ENCODE data around the gene AOPEP.

The AOPEP gene

DNA sequence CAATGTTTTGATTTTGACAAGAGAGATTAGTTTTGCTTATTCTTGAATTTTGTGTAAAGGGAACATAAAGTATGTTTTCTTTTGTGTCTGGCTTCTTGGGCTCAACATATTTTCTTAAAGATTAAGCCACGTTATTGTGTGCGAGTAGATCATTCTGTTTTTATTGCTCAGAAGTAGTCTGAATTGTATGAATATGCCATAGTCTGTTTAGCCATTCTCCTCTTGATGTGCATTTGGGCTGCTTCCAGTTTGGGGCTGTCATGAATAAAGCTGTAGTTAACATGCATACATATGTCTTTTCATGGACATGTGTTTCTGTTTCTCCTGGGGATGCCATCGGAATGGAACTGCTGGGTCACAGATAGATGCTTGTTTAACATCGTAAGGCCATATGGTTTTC is 392.1 kb downstream of the AOPEP start:
- DNase-seq (ENCODE audit: low read depth): no peak

DNA sequence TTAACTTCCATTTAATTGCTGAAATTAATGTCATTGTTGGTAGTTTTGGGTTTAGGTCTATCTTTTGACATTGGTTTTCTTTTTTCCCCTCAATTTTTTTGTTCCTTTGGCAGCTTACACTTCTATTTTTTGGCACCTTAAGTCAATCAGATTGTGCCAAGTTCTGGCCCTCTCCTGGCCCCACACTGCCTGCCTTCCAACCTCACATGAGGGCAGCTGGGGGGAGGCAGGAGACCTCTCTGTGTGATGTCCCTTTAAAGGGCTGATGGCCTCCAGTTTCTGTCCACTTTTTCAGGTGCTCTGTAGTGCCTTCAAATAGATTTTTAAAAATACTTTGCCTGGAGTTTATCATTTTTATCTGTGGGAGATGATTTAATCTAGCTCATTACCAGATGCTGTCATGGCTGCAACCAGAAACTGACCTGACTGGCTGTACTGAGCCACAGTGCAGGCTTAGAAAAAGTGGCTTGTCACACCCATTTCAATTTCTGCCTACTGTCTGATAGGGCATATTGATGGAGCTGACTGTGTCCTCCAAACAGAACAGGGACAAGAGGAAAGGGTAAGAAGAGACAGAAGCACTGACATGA is 394.4 kb downstream of the AOPEP start:
- no peak for DNase-seq (ENCODE audit: low read depth)

DNA sequence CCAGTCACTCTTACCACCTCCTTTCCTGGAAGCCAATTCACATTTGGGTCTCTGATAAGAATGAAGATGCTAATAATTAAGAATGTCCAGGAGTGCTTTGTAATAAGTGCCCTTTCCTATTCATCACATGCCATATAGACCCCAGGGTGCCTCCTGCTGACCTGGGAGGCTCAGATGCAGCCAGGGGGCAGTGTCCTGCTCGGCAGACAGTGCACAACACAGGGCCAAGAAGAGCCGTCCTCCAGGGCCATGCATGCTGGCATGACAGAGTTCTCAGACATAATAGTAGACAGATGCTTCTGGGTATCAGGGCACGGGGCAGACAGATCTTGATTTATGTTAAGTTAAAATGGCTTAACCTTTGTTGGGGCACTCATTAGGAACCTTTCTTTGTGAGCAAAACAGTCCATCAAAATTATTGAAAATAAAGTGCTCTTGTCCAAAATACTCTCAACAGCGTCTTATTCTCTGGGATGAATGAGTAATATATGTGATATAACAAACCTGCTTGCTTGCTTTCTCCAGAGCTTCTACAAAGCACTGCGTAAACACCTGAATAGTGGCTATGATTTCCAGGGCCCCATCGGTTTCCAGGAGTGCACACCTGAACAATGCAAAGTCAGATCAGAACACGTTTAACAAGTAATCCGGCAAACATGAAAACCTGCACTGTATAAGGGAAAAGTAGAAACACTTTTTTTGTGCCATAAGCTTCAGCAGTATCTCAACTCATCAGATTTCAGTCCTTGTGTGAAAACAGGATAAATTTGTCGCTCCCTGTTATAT is 398.3 kb downstream of the AOPEP start:
- DNase-seq (ENCODE audit: low read depth): no peak

DNA sequence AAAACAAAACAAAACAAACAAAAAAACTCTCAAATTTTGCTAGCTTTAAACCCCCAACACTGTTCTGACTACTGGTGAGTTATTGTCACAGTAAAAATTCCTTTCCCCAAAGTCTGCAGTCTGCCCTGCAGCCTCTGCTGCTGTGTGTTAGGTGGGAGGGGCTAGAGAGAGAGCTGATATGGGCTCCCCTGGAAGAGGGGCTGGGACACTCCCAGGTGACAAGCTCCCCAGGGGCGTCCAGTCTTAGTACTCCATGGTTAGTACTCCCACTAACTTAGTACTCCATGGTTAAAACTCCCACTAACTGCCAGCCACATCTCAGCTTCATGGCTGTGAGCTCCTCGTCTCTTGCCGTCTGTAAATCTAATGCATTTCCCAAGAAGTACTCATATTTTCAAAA is 399.2 kb downstream of the AOPEP start:
- DNase-seq (ENCODE audit: low read depth): no peak

DNA sequence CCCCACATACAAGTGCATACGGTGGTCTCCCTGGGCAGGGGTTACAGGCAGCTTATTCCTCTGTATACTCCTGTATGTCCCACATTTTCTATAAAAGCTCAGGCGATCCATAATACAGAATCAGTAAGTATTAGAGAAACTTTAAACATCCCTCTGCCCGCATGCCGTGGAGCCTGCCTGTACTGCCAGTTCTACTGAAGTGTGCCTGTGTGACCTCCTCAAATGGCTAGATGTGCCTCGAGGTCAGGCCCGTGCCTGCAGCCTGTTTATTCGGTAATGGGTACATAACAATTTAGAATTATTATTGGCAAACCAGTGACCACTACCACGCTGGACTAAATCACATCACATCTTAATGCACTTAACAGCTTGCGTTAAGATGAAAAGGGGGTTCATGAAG is 400.2 kb downstream of the AOPEP start:
- DNase-seq (ENCODE audit: low read depth): no peak

DNA sequence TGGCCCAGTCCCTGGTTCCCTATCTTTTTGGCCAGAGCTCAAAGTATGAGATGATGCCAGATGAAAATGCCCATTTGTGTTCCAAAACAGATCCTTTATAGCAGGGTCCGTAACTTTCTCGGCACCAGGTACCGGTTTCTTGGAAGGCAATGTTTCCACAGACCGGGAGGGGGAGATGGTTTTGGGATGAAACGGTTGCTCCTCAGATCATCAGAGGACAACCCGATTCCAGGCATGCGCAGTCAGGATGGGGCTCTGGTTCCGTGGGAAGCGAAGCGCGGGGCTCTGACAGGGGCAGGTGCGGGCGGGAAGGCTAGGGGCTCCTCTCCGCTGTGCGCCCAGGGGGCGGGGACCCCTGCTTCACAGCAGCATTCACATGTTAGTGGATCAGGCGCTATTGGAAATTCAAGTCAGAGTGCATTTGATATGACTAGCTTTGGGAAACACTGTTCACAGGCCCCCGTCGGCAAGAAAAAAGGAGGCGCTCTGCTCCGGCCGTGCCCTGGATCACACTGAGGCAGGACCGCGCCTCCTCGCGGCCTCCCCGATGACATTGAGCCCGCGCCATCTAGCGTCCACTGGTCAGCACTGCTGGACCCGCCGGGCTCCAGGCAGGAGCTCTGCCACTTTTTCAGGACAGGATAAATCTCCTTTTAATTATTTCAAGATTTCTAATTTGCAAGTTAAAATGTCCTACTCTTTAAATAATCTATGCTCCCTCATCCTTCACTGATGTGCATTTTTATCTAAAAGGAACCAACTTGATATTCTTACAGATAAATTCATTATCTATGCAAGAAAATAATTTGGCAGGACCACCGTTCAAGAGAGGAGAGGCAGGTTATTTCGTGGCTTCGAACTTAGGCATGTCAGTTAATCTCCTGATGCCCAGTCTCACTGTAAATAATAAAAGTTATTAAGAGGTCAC is 401.0 kb downstream of the AOPEP start:
- peak; percentile 37 for DNase-seq (ENCODE audit: low read depth)

DNA sequence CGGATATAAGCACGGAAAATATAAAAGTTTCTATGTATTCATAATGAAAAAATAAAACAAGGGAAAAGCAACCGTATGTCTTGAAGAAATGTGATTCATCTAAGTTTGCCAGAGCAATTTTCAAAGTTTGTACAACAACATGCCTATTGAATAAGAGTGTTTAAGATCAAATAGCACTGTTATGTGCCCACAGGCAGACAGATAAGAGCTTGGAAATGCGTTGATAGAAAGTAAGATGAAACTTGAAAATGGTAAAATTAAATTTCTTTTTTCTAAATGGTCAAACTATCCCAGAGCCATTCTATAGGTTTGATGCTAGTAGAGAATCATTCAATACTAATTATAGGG is 401.7 kb downstream of the AOPEP start:
- no peak for DNase-seq (ENCODE audit: low read depth)

DNA sequence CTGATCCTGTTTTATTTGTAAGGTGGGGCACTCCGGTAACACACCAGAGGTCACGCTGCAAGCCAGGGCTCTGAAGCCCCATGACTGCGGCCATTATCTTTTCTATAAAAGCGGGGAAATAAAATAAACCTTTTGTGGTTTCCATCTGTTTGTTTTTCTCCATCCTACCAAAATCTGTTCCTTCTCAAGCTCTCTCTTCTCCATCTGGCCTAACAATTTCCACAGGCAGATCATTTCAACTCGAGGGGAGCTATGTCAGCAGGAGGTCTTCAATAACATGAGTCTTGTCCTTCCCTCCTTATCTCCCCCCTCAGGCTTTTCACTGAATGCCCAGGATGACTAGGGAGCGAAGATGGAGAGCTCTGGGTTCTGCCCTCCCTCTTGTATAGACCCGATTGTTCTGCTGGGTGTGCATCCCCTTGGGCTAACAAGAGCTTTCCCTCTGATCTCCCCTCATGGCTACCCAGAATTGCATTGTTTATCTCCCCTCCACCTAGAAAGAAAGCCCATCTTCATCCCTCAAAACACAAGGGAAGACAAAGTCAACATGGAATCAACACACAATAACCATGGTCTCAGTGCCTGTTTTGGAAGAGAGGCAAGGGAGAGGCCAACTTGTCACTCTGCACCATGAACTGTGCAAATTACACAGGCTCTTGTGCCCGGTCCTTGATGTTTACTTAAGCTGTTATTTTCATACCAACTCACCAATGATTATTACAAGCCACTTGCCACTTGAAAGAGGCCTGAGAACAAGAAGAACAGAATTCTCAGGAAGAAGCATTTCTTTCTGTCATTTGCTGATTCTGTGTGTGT is 403.2 kb downstream of the AOPEP start:
- no peak for DNase-seq (ENCODE audit: low read depth)

DNA sequence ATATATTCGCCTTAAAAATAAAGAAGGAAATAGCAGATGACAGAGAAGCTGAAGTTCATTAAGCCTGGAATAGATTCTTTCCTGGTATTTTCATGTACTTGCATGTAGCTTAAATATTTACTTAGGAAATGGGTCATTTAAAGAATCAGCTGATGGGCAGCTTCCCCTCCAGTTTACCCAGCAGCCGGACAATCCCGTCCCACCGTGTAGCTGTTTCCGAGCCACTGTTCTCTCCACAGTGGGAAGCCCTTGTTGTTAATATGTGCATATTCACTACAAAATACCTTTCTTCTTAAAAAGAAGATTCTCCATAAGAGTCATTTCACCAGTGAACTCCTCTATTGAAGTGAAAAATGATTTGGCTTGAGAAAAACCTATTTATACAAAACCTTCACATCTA is 404.0 kb downstream of the AOPEP start:
- DNase-seq (ENCODE audit: low read depth): no peak

DNA sequence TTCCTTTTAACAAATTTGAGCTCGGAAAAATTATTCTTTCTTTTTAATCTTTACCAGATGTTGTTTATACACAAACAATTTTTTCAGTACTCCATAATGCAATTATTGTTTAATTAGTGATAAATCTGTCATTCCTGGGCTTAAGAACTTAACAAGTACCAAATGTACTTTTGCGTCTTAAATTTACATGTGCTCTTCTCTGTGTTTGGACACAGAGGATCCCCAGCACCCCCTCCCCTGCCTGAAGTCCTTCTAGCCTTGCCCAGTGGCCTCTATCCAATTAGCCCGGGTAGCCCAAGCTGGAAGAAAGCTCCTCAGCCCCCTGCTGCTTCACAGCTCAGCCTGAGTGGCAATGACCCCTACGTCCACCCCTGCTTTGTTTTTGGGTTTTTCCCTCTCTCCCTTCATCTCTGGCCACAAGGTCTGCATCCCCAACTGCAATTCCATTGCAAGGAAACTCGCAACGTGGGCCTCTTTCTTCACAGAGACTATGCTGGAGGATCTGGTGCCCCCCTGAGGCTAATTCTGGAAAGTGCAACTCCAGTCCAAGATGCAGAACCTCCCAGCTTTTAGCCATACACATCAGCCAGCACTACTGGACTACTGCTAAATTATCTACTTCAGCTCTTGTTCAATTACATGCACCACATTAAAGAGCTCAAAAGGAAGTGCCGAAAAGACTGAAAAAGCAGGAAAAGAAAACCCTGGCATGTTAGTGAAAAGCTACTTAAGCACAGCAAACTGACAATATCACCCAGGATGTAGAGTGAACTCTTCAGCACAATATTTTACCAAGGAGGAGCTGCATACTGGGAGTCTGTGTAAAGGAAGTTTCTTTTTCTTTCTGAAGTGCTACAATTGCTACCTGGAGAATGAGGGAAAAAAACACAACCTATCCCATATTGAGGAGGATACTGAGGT is 404.8 kb downstream of the AOPEP start:
- peak; percentile 10 for DNase-seq (ENCODE audit: low read depth)

DNA sequence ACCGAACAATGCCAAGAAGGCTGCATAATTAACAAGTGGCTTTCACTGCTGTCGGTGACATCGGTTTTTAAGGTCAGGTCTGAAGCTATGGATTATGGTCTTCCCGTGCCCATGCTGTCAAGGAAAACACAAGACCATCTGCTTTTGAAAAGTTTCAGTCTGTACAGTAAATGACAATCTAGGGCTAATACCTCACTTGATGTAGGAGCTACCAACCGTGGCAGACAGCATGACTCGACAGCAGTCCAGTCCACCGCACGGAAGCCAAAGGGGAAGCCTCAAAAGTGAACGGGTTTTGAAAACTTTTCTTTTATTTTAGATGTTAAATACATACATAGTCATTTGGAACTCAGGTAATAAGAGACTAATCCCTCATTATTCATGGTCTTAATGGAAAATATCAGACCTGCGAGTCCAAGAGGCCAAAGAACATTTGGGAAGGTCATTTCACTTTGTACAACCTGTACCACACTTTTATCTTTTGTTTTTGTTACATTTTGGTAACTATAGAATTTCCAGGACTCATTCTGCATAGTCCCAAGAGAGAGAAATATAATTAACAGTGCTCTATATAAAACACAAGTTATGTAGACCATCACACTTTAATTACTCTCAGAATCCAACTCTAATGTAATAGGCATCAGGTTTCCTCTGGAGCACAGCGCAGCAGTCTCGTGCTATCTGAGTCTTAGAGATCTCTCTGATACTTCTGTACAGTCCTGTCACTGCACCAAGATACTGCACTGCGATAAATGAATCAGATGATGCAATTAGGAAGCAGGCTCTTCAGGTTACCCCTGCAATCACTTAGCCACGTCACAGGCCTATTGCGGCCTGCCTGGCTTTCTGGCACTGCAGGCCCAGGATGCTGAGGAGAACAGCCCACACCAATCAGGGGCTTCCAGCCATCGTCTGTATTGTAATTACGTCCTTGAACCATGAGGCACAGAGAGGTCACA is 406.1 kb downstream of the AOPEP start:
- DNase-seq (ENCODE audit: low read depth): no peak

DNA sequence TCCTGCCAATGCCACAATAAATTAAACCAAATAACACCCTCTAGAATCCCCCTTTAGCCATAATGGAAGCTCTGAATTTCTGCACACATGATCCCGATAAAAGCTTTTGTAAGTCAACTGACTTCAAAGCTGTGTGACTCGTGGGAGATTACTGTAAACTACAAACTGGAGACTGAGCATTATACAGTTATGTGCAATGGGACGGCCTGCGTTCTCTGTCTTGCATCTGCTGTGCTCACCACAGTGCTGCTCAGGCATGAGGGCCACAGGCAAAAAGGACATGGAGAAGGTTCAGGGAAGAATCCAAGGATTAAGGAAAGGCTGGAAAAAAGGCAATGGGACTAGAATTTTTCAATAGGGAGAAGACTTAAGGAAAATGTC is 406.8 kb downstream of the AOPEP start:
- DNase-seq (ENCODE audit: low read depth): no peak

DNA sequence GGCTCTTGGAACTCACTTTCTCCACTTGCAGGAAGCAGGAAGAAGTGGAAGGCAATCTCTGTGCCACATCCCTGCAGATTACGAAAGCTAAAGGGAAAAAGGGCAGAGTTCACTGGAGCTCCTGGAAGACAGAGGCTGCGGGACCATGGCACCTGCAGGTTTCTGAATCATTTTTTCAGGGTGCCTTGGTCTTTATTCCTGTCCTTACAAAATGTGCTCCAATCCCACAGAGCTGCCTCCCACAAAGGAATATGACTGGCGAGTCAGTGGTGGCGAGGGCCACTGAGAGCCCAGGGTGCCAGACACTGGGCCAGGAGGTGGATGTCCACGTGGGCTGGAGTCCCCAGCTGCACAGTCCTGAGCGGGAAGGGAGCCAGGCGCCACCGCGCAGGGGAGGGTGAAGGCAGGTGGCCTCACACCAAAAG is 408.0 kb downstream of the AOPEP start:
- DNase-seq (ENCODE audit: low read depth): no peak

DNA sequence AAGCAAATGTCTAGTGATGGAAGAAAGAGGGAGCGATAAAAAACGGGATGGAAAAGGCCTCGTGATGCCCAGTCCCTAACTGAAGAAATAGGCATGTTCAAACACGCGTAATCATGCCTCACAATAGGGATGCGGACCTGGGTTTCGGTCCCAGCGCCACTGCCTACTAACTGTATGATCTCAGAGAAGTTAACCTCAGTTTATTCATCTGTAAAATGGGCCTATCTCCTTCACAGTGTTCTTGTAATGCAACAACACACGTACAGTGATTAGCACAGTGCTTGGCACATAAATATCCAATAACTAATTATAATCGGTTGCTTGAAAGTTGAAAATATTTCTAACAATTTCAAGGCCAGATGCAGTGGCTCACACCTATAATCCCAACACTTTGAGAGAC is 409.3 kb downstream of the AOPEP start:
- no peak for DNase-seq (ENCODE audit: low read depth)

Measured in stimulated activated CD4-positive, alpha-beta T cell treated with anti-CD3 and anti-CD28 coated beads, Interleukin-2, amount 100 ng/mL, for 4 hours (primary cell).